Fibroblast of upper back skin (primary cell): ENCODE results near the gene NDUFA12.

Experiments
- DNase-seq: peaks from one replicate; pipeline ENCODE4 v3.0.0-alpha.2; 2013

NDUFA12 gene

GRCh38 chr12:94979941-94980340, 23.6 kb downstream of the NDUFA12 start:
- no peak for DNase-seq

GRCh38 chr12:94977766-94978468, 25.6 kb downstream of the NDUFA12 start:
- no peak for DNase-seq

GRCh38 chr12:94973221-94973620, 30.3 kb downstream of the NDUFA12 start:
- DNase-seq: peak; percentile 86

- DNase-seq: no peak
These were observed 30.7 kb downstream of the NDUFA12 start for GRCh38 chr12:94972795-94973194.

- no peak for DNase-seq
These were observed 31.6 kb downstream of the NDUFA12 start for GRCh38 chr12:94971923-94972322.

GRCh38 chr12:94970560-94970959, 32.9 kb downstream of the NDUFA12 start:
- DNase-seq: no peak

- DNase-seq: no peak
These were observed 34.1 kb downstream of the NDUFA12 start for GRCh38 chr12:94969424-94969823.

- DNase-seq: no peak
These were observed 37.4 kb downstream of the NDUFA12 start for GRCh38 chr12:94965982-94966630.

- DNase-seq: no peak
These were observed 39.8 kb downstream of the NDUFA12 start for GRCh38 chr12:94963649-94964048.

- DNase-seq: no peak
These were observed 40.8 kb downstream of the NDUFA12 start for GRCh38 chr12:94962670-94963069.

- DNase-seq: no peak
These were observed 41.6 kb downstream of the NDUFA12 start for GRCh38 chr12:94961911-94962310.

- no peak for DNase-seq
These were observed 42.2 kb downstream of the NDUFA12 start for GRCh38 chr12:94961256-94961824.

- no peak for DNase-seq
These were observed 46.5 kb downstream of the NDUFA12 start for GRCh38 chr12:94957006-94957405.

- no peak for DNase-seq
These were observed 48.4 kb downstream of the NDUFA12 start for GRCh38 chr12:94954948-94955592.

- peak; percentile 45 for DNase-seq
These were observed 49.3 kb downstream of the NDUFA12 start for GRCh38 chr12:94954029-94954685.

- no peak for DNase-seq
These were observed 51.2 kb downstream of the NDUFA12 start for GRCh38 chr12:94952325-94952724.

- DNase-seq: no peak
These were observed 52.2 kb downstream of the NDUFA12 start for GRCh38 chr12:94951071-94951934.

GRCh38 chr12:94948232-94948810, 55.2 kb downstream of the NDUFA12 start:
- no peak for DNase-seq

- no peak for DNase-seq
These were observed 60.8 kb downstream of the NDUFA12 start for GRCh38 chr12:94942663-94943062.

GRCh38 chr12:94941440-94941862, 62.0 kb downstream of the NDUFA12 start:
- peak; percentile 86 for DNase-seq

- DNase-seq: no peak
These were observed 62.7 kb downstream of the NDUFA12 start for GRCh38 chr12:94940771-94941170.

GRCh38 chr12:94938583-94938982, 64.9 kb downstream of the NDUFA12 start:
- DNase-seq: no peak
